Hypothalamus (tissue), 51 donors: ENCODE results near the gene NOG.

Experiments used
- DNase-seq, 51 donors: peaks; one replicate each; lab custom pipeline; 2025; lab: John Stamatoyannopoulos, UW

NOG gene

GRCh38 chr17:56635641-56636040 is 42.1 kb downstream of the NOG start:
- DNase-seq = no peak

- no peak for DNase-seq
These were observed 42.8 kb downstream of the NOG start for GRCh38 chr17:56636265-56636664.

- no peak for DNase-seq
These were observed 43.8 kb downstream of the NOG start for GRCh38 chr17:56637254-56637653.

- no peak for DNase-seq
These were observed 45.1 kb downstream of the NOG start for GRCh38 chr17:56638591-56639051.

GRCh38 chr17:56639517-56639916 is 46.0 kb downstream of the NOG start:
- no peak for DNase-seq

- DNase-seq = no peak
These were observed 46.6 kb downstream of the NOG start for GRCh38 chr17:56640116-56640515.

GRCh38 chr17:56641373-56641772 is 47.9 kb downstream of the NOG start:
- DNase-seq = no peak

- no peak for DNase-seq
These were observed 48.4 kb downstream of the NOG start for GRCh38 chr17:56641894-56642293.

- DNase-seq = no peak
These were observed 48.9 kb downstream of the NOG start for GRCh38 chr17:56642424-56642823.
